Brain microvascular endothelial cell (primary cell): ENCODE measurements around the gene SSRP1.
"Not testable (repeated sequence)": the region's sequence is repeated elsewhere in the genome, so short reads cannot be mapped to it uniquely, and the experiment has no call there.

Experiments
- DNase-seq: peaks from one replicate; pipeline ENCODE4 v3.0.0-alpha.2; 2020
- H3K27ac ChIP-seq: fragments of 250-450 bp; sonication (Bioruptor Pico); 2 replicates; pipeline ENCODE4 v1.5.1; 2020; ENCODE audit warnings: mild to moderate bottlenecking, moderate library complexity
- H3K27me3 ChIP-seq: fragments of 250-450 bp; sonication (Bioruptor Pico); replicated peaks from 2 replicates; pipeline ENCODE4 v1.5.1; 2020; ENCODE audit warnings: mild to moderate bottlenecking
- H3K36me3 ChIP-seq: fragments of 250-450 bp; sonication (Bioruptor Pico); replicated peaks from 2 replicates; pipeline ENCODE4 v1.5.1; 2020; ENCODE audit warnings: mild to moderate bottlenecking
- H3K4me3 ChIP-seq: 2 replicates; pipeline ENCODE4 v1.5.1; 2011; ENCODE audit warnings: low read depth, mild to moderate bottlenecking, control low read depth, low read length, moderate library complexity
- in situ Hi-C: cut with HindIII; loops from 2 replicates; pipeline ENCODE4 v1.10.0; 2017; ENCODE audit warnings: low sequenced_read_pairs, low pct_ligation_motif_present
- TF ChIP-seq, protein P1 (sequence below): IDR thresholded peaks from 2 replicates; pipeline ENCODE4 v1.5.1; 2011; ENCODE audit warnings: low read depth, mild to moderate bottlenecking, moderate library complexity, low read length, control low read depth, inconsistent platforms; ENCODE audit errors: missing control alignments

SSRP1 gene

DNA sequence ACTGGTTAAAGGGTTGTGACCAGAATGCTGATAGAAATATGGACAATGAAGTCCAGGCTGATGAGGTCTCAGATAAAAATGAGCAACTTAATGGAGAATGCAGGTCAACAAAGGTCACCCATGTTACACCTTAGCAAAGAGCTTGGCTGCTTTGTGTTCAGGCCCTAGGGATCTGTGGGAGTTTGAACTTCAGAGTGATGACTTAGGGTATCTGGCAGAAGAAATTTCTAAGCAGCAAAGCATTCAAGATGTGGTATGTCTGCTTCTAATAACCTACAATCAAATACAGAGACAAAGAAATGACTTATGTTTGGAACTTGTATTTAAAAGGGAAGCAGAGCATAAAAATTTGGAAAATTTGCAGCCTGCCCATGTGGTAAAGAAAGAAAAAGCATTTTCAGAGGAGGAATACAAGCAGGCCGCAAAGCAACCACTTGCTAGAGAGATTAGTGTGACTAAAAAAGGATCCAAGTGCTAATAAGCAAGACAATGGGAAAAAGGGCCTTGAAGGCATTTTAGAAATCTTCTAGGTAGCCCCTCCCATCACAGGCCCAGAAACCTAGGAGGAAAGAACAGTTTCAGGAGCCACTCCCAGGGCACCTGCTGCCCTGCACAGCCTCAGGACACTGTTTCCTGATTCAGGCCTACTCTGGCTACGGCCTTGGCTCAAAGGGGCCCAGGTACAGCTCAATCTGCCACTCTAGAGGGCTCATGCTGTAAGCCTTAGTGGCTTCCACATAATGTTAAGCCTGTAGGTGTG lies 52.3 kb downstream of the SSRP1 start:
- no peaks in the 10 kb centered on the region for H3K36me3 ChIP-seq
- H3K27me3 ChIP-seq: no peaks in the 10 kb centered on the region
- no peak overlapping the region for H3K27ac ChIP-seq
- no peak overlapping the region for H3K4me3 ChIP-seq
- DNase-seq: no peak
- in situ Hi-C loops: no loop called here
- TF ChIP-seq, protein P1, sequence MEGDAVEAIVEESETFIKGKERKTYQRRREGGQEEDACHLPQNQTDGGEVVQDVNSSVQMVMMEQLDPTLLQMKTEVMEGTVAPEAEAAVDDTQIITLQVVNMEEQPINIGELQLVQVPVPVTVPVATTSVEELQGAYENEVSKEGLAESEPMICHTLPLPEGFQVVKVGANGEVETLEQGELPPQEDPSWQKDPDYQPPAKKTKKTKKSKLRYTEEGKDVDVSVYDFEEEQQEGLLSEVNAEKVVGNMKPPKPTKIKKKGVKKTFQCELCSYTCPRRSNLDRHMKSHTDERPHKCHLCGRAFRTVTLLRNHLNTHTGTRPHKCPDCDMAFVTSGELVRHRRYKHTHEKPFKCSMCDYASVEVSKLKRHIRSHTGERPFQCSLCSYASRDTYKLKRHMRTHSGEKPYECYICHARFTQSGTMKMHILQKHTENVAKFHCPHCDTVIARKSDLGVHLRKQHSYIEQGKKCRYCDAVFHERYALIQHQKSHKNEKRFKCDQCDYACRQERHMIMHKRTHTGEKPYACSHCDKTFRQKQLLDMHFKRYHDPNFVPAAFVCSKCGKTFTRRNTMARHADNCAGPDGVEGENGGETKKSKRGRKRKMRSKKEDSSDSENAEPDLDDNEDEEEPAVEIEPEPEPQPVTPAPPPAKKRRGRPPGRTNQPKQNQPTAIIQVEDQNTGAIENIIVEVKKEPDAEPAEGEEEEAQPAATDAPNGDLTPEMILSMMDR: no peak

- H3K4me3 ChIP-seq, in situ Hi-C loops, H3K27me3 ChIP-seq, H3K36me3 ChIP-seq, DNase-seq, H3K27ac ChIP-seq: not testable (repeated sequence)
Measured at GRCh38 chr11:57281546-57281945, 54.1 kb downstream of the SSRP1 start.

DNA sequence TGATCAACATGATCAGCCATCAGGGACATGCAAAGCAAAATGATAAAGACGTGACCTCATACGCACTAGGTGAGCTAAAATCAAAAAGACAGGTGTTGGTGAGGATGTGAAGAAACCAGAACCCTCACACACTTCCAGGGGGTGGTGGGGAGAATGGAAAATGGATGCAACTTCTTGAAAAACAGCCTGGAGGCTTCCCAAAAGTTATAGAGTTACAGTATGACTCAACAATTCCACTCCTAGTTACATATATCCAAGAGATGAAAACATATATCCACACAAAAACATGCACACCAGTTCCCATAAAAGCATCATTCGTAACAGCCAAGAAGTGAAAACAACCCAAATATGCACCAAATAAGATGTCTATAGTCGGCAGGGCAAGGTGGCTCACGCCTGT lies 56.6 kb downstream of the SSRP1 start:
- no peak for DNase-seq
- Histone ChIP-seq H3K27me3 (no peaks in the 10 kb centered on the region), H3K36me3 (no peaks in the 10 kb centered on the region), H3K4me3 (no peak overlapping the region), H3K27ac (peak overlapping the region; percentile 31)
- in situ Hi-C loops: no loop called here
- TF ChIP-seq, protein P1: no peak

DNA sequence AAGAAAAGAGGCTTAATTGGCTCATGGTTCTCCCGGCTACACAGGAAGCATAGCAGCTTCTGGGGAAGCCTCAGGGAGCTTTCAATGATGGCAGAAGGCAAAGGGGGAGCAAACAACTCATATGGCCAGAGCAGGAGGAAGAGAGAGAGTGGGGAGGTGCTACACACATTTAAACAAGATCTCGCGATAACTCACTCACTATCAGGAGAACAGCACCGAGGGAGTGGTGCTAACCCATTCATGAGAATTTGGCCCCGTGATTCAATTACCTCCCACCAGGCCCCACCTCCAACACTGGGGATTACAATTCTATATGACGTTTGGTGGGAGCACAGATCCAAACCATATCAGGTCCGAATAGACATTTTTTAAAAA lies 57.0 kb downstream of the SSRP1 start:
- H3K27ac ChIP-seq: peak overlapping the region; percentile 68
- H3K27me3 ChIP-seq: no peaks in the 10 kb centered on the region
- in situ Hi-C loops: no loop called here
- H3K4me3 ChIP-seq: no peak overlapping the region
- no peaks in the 10 kb centered on the region for H3K36me3 ChIP-seq
- TF ChIP-seq, protein P1: no peak
- no peak for DNase-seq

GRCh38 chr11:57277845-57278720 lies 57.6 kb downstream of the SSRP1 start:
- TF ChIP-seq, protein P1: peak; percentile 92
- Histone ChIP-seq H3K27me3 (no peaks in the 10 kb centered on the region), H3K36me3 (no peaks in the 10 kb centered on the region), H3K4me3 (peak overlapping the region; percentile 32), H3K27ac (peak overlapping the region; percentile 68)
- in situ Hi-C loops: no loop called here
- peak; percentile 80 for DNase-seq

GRCh38 chr11:57276971-57277675 lies 58.6 kb downstream of the SSRP1 start:
- no peak for DNase-seq
- Histone ChIP-seq H3K27ac (no peak overlapping the region), H3K4me3 (no peak overlapping the region), H3K36me3 (no peaks in the 10 kb centered on the region), H3K27me3 (no peaks in the 10 kb centered on the region)
- TF ChIP-seq, protein P1: no peak
- in situ Hi-C loops: no loop called here
